ENCODE data around the gene ARMH4. TPM values are rescaled to one million over a fixed set of nuclear protein-coding genes. Genes with fewer than 3 reads are reported as not detected.
A peak's percentile ranks its signal among the peaks of the same experiment; 100 is the strongest.

The ARMH4 gene
- total and polyA plus RNA-seq, 10 of the 15 experiments (the other 5 are each of a cell fraction or from before 2014, with no cell fraction given), result 0.50 to 0.97 (median 0.60) TPM; not detected in 7

DNA sequence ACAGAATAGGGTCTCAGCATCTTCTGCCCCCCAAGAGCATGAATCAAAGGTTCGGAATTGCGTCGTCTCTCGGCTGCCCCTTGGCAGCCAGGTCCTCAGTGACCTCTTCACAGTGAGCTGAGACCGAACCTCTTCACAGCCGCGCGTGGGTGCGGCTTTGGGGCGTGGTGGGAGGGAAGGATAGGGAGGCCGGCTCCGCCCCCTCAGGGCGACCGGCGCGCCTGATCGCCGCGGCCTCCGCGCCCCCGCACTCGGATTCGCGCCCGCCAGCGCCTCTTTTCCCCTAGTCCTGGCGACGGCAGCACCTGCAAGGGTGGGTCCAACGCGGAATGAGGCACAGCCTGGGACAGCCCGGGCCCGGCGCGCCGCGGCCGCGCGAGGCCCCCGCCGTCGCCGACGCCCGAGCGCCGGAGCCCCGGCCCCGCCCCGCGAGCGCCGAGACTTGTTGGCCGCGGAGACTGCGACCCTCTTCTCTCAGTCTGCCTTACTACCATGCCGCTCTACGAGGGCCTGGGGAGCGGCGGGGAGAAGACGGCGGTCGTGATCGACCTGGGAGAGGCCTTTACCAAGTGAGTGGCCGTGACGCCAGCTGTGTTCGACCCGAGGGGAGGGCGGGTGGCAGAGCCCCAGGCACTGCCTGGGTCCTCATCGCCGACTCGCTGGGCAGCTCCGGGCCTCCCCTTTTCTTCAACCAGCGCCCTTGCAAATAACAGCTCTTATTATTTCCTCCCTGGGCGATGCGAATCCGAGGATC lies 47.9 kb upstream of the ARMH4 start, which contains the start of gene ACTR10 (continued):
- TF ChIP-seq, protein P1, sequence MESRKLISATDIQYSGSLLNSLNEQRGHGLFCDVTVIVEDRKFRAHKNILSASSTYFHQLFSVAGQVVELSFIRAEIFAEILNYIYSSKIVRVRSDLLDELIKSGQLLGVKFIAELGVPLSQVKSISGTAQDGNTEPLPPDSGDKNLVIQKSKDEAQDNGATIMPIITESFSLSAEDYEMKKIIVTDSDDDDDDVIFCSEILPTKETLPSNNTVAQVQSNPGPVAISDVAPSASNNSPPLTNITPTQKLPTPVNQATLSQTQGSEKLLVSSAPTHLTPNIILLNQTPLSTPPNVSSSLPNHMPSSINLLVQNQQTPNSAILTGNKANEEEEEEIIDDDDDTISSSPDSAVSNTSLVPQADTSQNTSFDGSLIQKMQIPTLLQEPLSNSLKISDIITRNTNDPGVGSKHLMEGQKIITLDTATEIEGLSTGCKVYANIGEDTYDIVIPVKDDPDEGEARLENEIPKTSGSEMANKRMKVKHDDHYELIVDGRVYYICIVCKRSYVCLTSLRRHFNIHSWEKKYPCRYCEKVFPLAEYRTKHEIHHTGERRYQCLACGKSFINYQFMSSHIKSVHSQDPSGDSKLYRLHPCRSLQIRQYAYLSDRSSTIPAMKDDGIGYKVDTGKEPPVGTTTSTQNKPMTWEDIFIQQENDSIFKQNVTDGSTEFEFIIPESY (IDR thresholded peaks at IDR 0.05), result 0 out of 2 replicates have a peak, but pooled peaks have one; percentile 32
- TF ChIP-seq CREB1 (IDR thresholded peaks at IDR 0.05; ENCODE audit: low read depth), result peak; percentile 69
- TF ChIP-seq MXI1 (IDR thresholded peaks at IDR 0.05; ENCODE audit: low read depth, low read length), result 0 out of 2 replicates have a peak, but pooled peaks have one; percentile 20
- peak; percentile 86 for TF ChIP-seq POLR2A (IDR thresholded peaks at IDR 0.05; ENCODE audit: low read depth, low read length)
- peak; percentile 64 for TF ChIP-seq HCFC1 (IDR thresholded peaks at IDR 0.05; ENCODE audit: low read length)
- peak; percentile 91 for TF ChIP-seq MYC (IDR thresholded peaks at IDR 0.05; ENCODE audit: insufficient read depth, insufficient read length, insufficient replicate concordance, low read length, severe bottlenecking)
- TF ChIP-seq CBFB (IDR thresholded peaks at IDR 0.05; ENCODE audit: low read depth), result peak; percentile 37; the same call in 1 of the 2 replicates
- peak; percentile 87; the same call in 1 of the 2 replicates for TF ChIP-seq RCOR1 (conservative IDR thresholded peaks at IDR 0.05; ENCODE audit: low read depth, low read length)
- TF ChIP-seq SKIL (IDR thresholded peaks at IDR 0.05; ENCODE audit: low read depth, poor library complexity, severe bottlenecking), result no peak
- TF ChIP-seq NR2C2 (IDR thresholded peaks at IDR 0.05; ENCODE audit: borderline replicate concordance, control insufficient read depth, insufficient read length, low read depth), result no peak
- TF ChIP-seq ELK1 (IDR thresholded peaks at IDR 0.05; ENCODE audit: low read depth, low read length), result no peak
- TF ChIP-seq POU2F2 (IDR thresholded peaks at IDR 0.05; ENCODE audit: borderline replicate concordance, low read depth, low read length), result 0 out of 3 replicates have a peak, but pooled peaks have one; percentile 8
- 0 out of 2 replicates have a peak, but pooled peaks have one; percentile 49 for TF ChIP-seq GATAD2B (conservative IDR thresholded peaks at IDR 0.05; ENCODE audit: low read depth)
- 0 out of 2 replicates have a peak, but pooled peaks have one; percentile 63 for TF ChIP-seq ZSCAN29 (IDR thresholded peaks at IDR 0.05)
- TF ChIP-seq DPF2 (IDR thresholded peaks at IDR 0.05), result 0 out of 2 replicates have a peak, but pooled peaks have one; percentile 34
